ENCODE results near the gene CCDC33. TPM values are rescaled to one million over a fixed set of nuclear protein-coding genes. Genes with fewer than 3 reads are reported as not detected.

CCDC33 gene
- total and polyA plus RNA-seq, 2 donors (not counting 3 experiments of a cell fraction or from before 2014, with no cell fraction given): not detected

DNA sequence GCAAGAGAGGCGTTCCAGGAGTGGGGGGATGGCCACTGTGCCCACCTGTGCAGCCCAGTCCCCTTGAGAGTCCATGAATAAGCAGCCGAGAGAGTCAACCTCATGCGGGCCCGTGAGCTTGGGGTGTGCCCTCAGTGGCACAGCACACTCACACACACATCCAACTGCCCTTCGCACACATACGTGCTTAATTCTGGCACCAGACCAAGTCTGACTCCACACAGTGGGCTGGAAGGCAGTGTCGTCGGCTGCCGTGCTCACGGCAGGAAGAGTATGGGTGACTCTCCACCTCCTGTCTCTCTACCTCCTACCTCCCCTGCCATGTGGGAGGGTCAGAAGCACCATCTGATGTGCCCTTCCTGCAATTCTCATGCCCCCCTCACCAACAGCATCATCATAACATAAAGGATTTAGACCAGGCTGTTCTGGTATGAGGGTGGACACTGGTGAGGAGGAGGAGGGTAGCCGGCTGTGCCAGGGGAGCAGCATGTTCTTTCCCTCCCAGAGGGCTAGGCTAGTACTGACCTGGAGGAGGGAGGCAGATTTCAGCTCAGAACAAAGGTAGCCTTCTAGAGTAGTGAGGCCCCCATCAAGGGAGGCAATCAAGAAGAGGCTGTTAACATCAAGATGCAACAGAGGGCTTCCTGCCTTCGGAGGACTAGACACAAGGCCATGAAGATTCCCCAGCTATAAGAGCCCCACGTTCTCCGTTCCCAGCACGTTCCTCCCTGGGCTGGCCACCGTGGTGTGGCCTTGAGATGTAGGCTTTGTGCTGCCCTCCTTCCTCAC, 28.3 kb upstream of the CCDC33 start:
- ChIA-PET POLR2A (no interaction called here), CTCF (no interaction called here)
- BruUV-seq (replicated peaks): no TSS peak
- H3K27ac ChIP-seq (ENCODE audit: insufficient read depth, low read depth, low read length): no peak overlapping the region
- no peaks in the 10 kb centered on the region for H3K9me3 ChIP-seq (replicated peaks; ENCODE audit: control insufficient read depth, insufficient read depth, low read length)
- no peak overlapping the region for H2AFZ ChIP-seq (ENCODE audit: low read depth, low read length)
- peaks cover 0 to 5% of the 10 kb centered on the region in 2 experiments for H3K27me3 ChIP-seq (ENCODE audit: control insufficient read depth in 2 of 2, insufficient read depth in 2 of 2, low read length in 2 of 2)
- TF ChIP-seq, protein P1, sequence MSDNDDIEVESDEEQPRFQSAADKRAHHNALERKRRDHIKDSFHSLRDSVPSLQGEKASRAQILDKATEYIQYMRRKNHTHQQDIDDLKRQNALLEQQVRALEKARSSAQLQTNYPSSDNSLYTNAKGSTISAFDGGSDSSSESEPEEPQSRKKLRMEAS (IDR thresholded peaks at IDR 0.05; ENCODE audit: insufficient read depth, insufficient read length): no peak
- TF ChIP-seq GATA2 (IDR thresholded peaks at IDR 0.05; ENCODE audit: insufficient read depth, insufficient read length, low read depth, low read length) (no peak), MYC (IDR thresholded peaks at IDR 0.05; ENCODE audit: low read depth, low read length) (no peak), POLR2AphosphoS5 (IDR thresholded peaks at IDR 0.05; ENCODE audit: insufficient read depth, low read depth, low read length) (no peak), JUN (IDR thresholded peaks at IDR 0.05; ENCODE audit: borderline replicate concordance, insufficient read depth, insufficient read length, low read depth) (no peak), POLR2A (IDR thresholded peaks at IDR 0.05; ENCODE audit: low read depth, low read length) (no peak), FOS (IDR thresholded peaks at IDR 0.05; ENCODE audit: borderline replicate concordance, insufficient read depth, low read length) (no peak), EZH2 (IDR thresholded peaks at IDR 0.05; ENCODE audit: borderline replicate concordance, low read depth, low read length, severe bottlenecking) (no peak)
- TF ChIP-seq, protein P2, sequence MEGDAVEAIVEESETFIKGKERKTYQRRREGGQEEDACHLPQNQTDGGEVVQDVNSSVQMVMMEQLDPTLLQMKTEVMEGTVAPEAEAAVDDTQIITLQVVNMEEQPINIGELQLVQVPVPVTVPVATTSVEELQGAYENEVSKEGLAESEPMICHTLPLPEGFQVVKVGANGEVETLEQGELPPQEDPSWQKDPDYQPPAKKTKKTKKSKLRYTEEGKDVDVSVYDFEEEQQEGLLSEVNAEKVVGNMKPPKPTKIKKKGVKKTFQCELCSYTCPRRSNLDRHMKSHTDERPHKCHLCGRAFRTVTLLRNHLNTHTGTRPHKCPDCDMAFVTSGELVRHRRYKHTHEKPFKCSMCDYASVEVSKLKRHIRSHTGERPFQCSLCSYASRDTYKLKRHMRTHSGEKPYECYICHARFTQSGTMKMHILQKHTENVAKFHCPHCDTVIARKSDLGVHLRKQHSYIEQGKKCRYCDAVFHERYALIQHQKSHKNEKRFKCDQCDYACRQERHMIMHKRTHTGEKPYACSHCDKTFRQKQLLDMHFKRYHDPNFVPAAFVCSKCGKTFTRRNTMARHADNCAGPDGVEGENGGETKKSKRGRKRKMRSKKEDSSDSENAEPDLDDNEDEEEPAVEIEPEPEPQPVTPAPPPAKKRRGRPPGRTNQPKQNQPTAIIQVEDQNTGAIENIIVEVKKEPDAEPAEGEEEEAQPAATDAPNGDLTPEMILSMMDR (IDR thresholded peaks at IDR 0.05; ENCODE audit: extremely low read depth in 1 of 2, insufficient read depth in 1 of 2, low read depth in 1 of 2, low read length in 2 of 2): no peak
- no peaks in the 10 kb centered on the region for H4K20me1 ChIP-seq (replicated peaks; ENCODE audit: control insufficient read depth, extremely low read depth, insufficient read depth, low read length)
- no peak overlapping the region for H3K4me3 ChIP-seq (replicated peaks in 1 of 3; ENCODE audit: insufficient read depth in 1 of 3, low read depth in 1 of 3, low read length in 3 of 3)
- H3K4me1 ChIP-seq (ENCODE audit: control insufficient read depth, extremely low read depth, insufficient read depth, low read length): no peaks in the 10 kb centered on the region
- no peak overlapping the region for H3K4me2 ChIP-seq (ENCODE audit: insufficient read depth, low read length)
- H3K79me2 ChIP-seq (ENCODE audit: control insufficient read depth, insufficient read depth, low read length): no peaks in the 10 kb centered on the region
- H3K9me1 ChIP-seq (replicated peaks; ENCODE audit: control insufficient read depth, extremely low read depth, insufficient read depth, low read length): no peaks in the 10 kb centered on the region
- DNase-seq (ENCODE audit: low read depth, low spot score): no peak
- no peak for FAIRE-seq
- dilution Hi-C loops (cut with MboI; ENCODE audit: extremely low pct_ligation_motif_present, low sequenced_read_pairs) (no loop called here), intact Hi-C loops (cut with micrococcal nuclease) (no loop called here)
- no peaks in the 10 kb centered on the region for H3K36me3 ChIP-seq (ENCODE audit: control insufficient read depth in 2 of 2, extremely low read depth in 1 of 2, insufficient read depth in 2 of 2, low read length in 2 of 2)
- no peak overlapping the region for H3K9ac ChIP-seq (replicated peaks; ENCODE audit: extremely low read depth, insufficient read depth, low read length)

Data from endothelial cell of umbilical vein (primary cell).